Ishikawa (cell line): ENCODE measurements around the gene FRS3.

Experiments
- CEBPB ChIP-seq: IDR thresholded peaks from 2 replicates; pipeline ENCODE4 v1.6.1; 2012
- CREB1 ChIP-seq: IDR thresholded peaks from 2 replicates; pipeline ENCODE4 v1.6.1; 2012; ENCODE audit warnings: low read depth
- EGR1 ChIP-seq: IDR thresholded peaks from 2 replicates; pipeline ENCODE4 v1.6.1; 2012
- EP300 ChIP-seq: IDR thresholded peaks from 2 replicates; pipeline ENCODE4 v1.6.1; 2012; ENCODE audit warnings: borderline replicate concordance
- FOXM1 ChIP-seq: IDR thresholded peaks from 2 replicates; pipeline ENCODE4 v1.6.1; 2012; ENCODE audit warnings: low read depth, borderline replicate concordance
- MAX ChIP-seq: IDR thresholded peaks from 2 replicates; pipeline ENCODE4 v1.6.1; 2012
- NFIC ChIP-seq: IDR thresholded peaks from 2 replicates; pipeline ENCODE4 v1.6.1; 2012
- RAD21 ChIP-seq: IDR thresholded peaks from 2 replicates; pipeline ENCODE4 v1.6.1; 2012; ENCODE audit warnings: low read depth
- REST ChIP-seq: IDR thresholded peaks from 2 replicates; pipeline ENCODE4 v1.6.1; 2012; ENCODE audit warnings: low read depth, mild to moderate bottlenecking
- TAF1 ChIP-seq: IDR thresholded peaks from 2 replicates; pipeline ENCODE4 v1.6.1; 2012; ENCODE audit warnings: low read depth, mild to moderate bottlenecking
- TCF12 ChIP-seq: IDR thresholded peaks from 2 replicates; pipeline ENCODE4 v1.6.1; 2012; ENCODE audit warnings: low read depth
- TEAD4 ChIP-seq: IDR thresholded peaks from 2 replicates; pipeline ENCODE4 v1.6.1; 2012
- USF1 ChIP-seq: IDR thresholded peaks from 2 replicates; pipeline ENCODE4 v1.6.1; 2012
- YY1 ChIP-seq: IDR thresholded peaks from 2 replicates; pipeline ENCODE4 v1.6.1; 2012; ENCODE audit warnings: low read depth
- ZBTB7A ChIP-seq: IDR thresholded peaks from 2 replicates; pipeline ENCODE4 v1.6.1; 2012; ENCODE audit warnings: low read depth

Gene FRS3

GRCh38 chr6:41732591-41733359, 46.9 kb downstream of the FRS3 start:
- TF ChIP-seq REST (no peak), RAD21 (no peak), CEBPB (no peak), CREB1 (no peak), TCF12 (no peak), ZBTB7A (no peak), YY1 (no peak), EP300 (no peak), USF1 (no peak), NFIC (no peak), MAX (no peak), FOXM1 (no peak), TAF1 (no peak), EGR1 (no peak)

GRCh38 chr6:41732149-41732548, 47.6 kb downstream of the FRS3 start:
- TF ChIP-seq FOXM1, result no peak
- no peak for TF ChIP-seq YY1
- TF ChIP-seq TCF12, result no peak
- no peak for TF ChIP-seq NFIC
- no peak for TF ChIP-seq RAD21
- TF ChIP-seq USF1, result no peak
- TF ChIP-seq EP300, result no peak
- TF ChIP-seq CEBPB, result no peak
- TF ChIP-seq TAF1, result no peak
- TF ChIP-seq TEAD4, result no peak
- no peak for TF ChIP-seq CREB1
- no peak for TF ChIP-seq REST
- no peak for TF ChIP-seq MAX
- no peak for TF ChIP-seq ZBTB7A
- TF ChIP-seq EGR1, result no peak

- TF ChIP-seq CEBPB (no peak), YY1 (no peak), REST (no peak), RAD21 (no peak), ZBTB7A (no peak), NFIC (no peak), TEAD4 (no peak), MAX (no peak), EP300 (no peak), EGR1 (no peak)
These were observed 48.1 kb downstream of the FRS3 start for GRCh38 chr6:41731561-41732086.
